Measurements from ENCODE around the gene ASPG.
A peak's percentile ranks its signal among the peaks of the same experiment; 100 is the strongest.

Gene ASPG

DNA sequence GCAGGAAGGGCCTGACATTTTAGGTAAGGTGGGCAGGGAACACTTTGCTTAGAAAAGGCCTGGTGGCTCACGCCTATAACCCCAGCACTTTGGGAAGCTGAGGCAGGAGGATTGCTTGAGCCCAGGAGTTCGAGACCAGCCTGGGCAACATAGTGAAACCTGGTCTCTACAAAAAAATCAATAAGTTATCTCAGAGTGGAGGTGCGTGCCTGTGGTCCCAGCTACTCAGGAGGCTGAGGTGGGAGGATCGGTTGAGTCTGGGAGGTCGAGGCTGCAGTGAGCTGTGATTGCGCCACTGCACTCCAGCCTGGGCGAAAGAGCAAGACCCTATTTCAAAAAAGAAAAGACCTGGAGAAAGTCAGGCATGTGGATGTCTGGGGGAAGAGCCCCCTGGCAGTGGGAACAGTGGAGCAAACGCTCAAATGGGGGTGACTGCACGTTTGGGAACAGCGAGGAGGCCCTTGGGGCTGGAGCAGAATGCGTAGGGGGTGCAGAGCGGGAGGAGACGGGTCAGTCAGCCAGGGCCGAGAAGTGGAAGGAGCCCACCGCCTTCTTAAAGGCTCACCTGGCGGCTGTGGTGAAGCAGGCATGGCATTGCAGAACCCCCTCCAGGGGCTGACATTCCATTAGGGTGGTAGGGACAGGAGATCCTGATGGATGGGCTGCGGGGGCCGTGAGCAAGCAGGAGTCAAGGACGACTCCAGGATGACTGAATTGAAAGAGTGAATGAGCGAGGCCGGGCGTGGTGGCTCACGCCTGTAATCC lies 46.6 kb downstream of the ASPG start:
- H3K4me3 ChIP-seq (ENCODE audit: low read depth, low read length) = no peak overlapping the region
- H3K27me3 ChIP-seq (replicated peaks) = peaks cover 22% of the 10 kb centered on the region
- no peak for DNase-seq
- TF ChIP-seq, protein P1, sequence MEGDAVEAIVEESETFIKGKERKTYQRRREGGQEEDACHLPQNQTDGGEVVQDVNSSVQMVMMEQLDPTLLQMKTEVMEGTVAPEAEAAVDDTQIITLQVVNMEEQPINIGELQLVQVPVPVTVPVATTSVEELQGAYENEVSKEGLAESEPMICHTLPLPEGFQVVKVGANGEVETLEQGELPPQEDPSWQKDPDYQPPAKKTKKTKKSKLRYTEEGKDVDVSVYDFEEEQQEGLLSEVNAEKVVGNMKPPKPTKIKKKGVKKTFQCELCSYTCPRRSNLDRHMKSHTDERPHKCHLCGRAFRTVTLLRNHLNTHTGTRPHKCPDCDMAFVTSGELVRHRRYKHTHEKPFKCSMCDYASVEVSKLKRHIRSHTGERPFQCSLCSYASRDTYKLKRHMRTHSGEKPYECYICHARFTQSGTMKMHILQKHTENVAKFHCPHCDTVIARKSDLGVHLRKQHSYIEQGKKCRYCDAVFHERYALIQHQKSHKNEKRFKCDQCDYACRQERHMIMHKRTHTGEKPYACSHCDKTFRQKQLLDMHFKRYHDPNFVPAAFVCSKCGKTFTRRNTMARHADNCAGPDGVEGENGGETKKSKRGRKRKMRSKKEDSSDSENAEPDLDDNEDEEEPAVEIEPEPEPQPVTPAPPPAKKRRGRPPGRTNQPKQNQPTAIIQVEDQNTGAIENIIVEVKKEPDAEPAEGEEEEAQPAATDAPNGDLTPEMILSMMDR (IDR thresholded peaks at IDR 0.05; ENCODE audit: low read depth, low read length, missing control alignments) = no peak
- H3K27ac ChIP-seq = no peak overlapping the region
- H3K36me3 ChIP-seq (replicated peaks) = no peaks in the 10 kb centered on the region
- in situ Hi-C loops (cut with HindIII; ENCODE audit: low pct_ligation_motif_present, low sequenced_read_pairs) = no loop called here

DNA sequence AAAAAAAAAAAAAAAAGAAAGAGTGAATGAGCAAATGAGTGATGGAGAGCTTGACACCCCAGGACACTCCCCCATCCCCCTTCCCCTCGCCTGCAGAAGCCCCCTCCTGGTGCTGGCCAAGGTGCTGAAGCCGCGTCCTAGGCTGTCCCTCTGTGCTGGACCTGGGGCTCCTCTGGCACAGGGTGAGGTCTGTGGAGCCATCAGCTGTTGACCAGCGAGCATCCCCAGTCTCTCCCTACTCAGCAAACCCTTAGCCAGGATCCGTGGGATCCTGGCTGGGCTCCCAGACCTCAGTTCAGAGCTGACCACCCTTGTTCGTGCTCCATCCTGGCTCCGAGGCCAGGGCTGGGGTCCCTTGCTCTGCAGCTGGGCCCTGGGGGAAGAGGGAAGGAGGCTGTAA lies 47.5 kb downstream of the ASPG start:
- H3K27me3 ChIP-seq (replicated peaks) = peaks cover 29% of the 10 kb centered on the region
- DNase-seq = no peak
- H3K27ac ChIP-seq = no peak overlapping the region
- TF ChIP-seq, protein P1 (IDR thresholded peaks at IDR 0.05; ENCODE audit: low read depth, low read length, missing control alignments) = no peak
- H3K36me3 ChIP-seq (replicated peaks) = no peaks in the 10 kb centered on the region
- in situ Hi-C loops (cut with HindIII; ENCODE audit: low pct_ligation_motif_present, low sequenced_read_pairs) = no loop called here
- H3K4me3 ChIP-seq (ENCODE audit: low read depth, low read length) = no peak overlapping the region

DNA sequence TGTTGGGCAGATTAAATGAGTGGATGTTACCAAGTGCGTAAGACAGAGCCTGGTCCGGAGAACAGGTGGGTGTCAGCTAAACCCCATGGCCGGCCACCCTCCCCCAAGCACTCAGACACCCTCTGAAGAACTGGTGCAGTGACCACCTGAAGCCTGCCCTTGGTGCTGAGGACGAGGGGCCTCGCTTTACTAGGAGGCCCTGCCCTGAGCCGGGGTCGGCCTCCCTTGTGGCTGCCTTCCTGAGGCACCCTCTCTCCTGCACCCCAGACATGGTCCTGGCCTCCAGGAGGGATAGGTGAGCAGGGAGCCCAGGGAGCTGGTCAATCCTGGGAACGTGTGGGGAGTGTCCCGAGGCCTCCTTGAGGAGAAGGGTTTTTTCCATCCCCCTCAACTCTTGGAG lies 48.0 kb downstream of the ASPG start:
- DNase-seq = no peak
- Histone ChIP-seq H3K27me3 (replicated peaks) (peaks cover 34% of the 10 kb centered on the region), H3K27ac (no peak overlapping the region), H3K4me3 (ENCODE audit: low read depth, low read length) (no peak overlapping the region), H3K36me3 (replicated peaks) (no peaks in the 10 kb centered on the region)
- in situ Hi-C loops (cut with HindIII; ENCODE audit: low pct_ligation_motif_present, low sequenced_read_pairs) = no loop called here
- TF ChIP-seq, protein P1 (IDR thresholded peaks at IDR 0.05; ENCODE audit: low read depth, low read length, missing control alignments) = no peak

DNA sequence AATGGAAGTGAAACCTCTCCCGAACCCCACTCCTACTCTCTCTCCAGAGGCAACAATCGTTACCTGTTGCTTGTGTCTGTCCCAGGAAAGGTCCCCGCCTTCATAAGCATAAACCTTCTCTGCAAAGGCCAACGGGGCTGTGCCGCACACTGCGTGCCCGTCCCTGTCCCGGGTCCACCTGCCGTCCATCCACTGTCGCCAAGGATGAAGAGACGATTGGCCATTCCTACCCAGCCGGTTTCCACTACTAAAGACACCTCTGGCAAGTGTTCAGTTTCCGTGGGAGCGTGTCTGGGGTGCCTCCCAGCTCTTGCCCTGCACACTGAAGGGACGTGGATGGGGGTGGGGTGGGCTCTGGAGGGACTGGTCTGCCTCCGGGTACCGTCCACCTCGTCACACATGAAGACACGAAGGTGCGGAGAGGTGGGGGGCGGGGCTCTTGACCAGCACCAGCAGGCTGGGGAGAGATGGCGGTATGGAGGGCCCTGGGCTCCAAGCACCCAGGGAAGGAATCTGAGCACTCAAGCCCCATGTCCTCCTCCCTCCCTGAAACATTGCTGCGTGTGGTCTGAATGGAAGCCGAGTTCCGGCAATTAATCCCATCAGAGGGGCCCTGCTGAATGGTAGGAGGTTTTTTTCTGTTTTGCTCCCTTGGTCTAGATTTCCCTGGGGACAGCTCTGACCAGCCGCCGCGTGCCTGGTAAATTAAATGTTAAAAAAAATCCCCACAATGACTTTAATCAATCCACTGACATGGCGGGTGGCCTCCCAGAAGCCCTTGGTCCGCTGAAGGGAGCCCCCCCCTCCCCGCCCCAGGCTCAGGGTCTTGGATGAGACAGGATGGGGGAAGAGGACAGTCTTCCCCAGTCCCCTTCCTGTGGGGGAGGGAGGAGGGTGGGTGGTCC lies 48.8 kb downstream of the ASPG start:
- H3K27ac ChIP-seq = no peak overlapping the region
- no peak overlapping the region for H3K4me3 ChIP-seq (ENCODE audit: low read depth, low read length)
- H3K36me3 ChIP-seq (replicated peaks) = no peaks in the 10 kb centered on the region
- TF ChIP-seq, protein P1 (IDR thresholded peaks at IDR 0.05; ENCODE audit: low read depth, low read length, missing control alignments) = no peak
- in situ Hi-C loops (cut with HindIII; ENCODE audit: low pct_ligation_motif_present, low sequenced_read_pairs) = no loop called here
- no peak for DNase-seq
- peaks cover 42% of the 10 kb centered on the region for H3K27me3 ChIP-seq (replicated peaks)

DNA sequence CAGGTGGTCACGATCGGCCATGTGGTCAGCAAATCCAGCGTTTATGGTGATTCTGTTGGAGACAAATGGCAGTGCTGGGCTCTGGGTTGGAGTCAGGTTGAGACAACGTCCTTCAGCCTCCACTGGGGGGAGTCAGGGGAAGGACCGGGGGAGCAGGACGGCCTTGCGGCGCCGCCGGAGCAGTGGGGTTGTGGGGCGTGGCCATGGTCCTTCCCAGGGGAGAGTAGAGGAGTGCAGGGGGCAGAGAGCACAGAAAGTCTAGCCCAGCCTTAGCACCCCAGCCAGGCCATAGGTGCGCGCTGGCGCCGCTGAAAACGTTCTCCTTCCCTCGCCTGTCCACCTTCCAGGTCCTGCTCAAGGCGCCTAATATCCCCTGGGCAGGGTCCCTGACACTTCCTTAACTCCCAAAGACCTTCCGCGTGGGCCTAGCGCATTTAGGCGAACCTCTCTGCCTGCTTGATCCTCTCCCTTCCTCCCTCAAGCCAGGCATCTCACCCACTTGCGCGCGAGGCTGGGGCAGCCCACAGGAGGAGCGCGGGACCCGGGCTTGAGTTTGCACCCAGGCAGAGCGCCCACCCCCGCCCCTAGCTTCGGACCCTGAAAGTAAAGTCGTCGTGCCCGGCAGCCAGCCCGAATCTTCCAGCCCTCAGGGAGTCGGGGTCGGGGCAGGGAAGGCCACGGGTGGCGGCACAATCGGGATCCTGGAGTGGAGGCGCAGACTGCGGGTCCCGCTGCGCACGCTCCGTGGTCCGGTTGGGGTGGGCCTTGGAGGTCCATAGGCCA lies 49.8 kb downstream of the ASPG start:
- Histone ChIP-seq H3K27ac (no peak overlapping the region), H3K27me3 (replicated peaks) (peaks cover 46% of the 10 kb centered on the region), H3K36me3 (replicated peaks) (no peaks in the 10 kb centered on the region), H3K4me3 (ENCODE audit: low read depth, low read length) (no peak overlapping the region)
- in situ Hi-C loops (cut with HindIII; ENCODE audit: low pct_ligation_motif_present, low sequenced_read_pairs) = no loop called here
- TF ChIP-seq, protein P1 (IDR thresholded peaks at IDR 0.05; ENCODE audit: low read depth, low read length, missing control alignments) = peak; percentile 44
- DNase-seq = no peak
